Measurements from ENCODE around the gene NFE2L1.

NFE2L1 gene

GRCh38 chr17:48052956-48053757 is 5.0 kb downstream of the NFE2L1 start:
- TF ChIP-seq GATA3 (IDR thresholded peaks at IDR 0.05; ENCODE audit: low read depth, low read length) (no peak), GATA2 (IDR thresholded peaks at IDR 0.05; ENCODE audit: low read depth, low read length) (no peak)

- TF ChIP-seq GATA2 (IDR thresholded peaks at IDR 0.05; ENCODE audit: low read depth, low read length) (no peak), GATA3 (IDR thresholded peaks at IDR 0.05; ENCODE audit: low read depth, low read length) (no peak)
Observed at GRCh38 chr17:48053758-48054237, 5.6 kb downstream of the NFE2L1 start.

- TF ChIP-seq GATA3 (IDR thresholded peaks at IDR 0.05; ENCODE audit: low read depth, low read length): no peak
- no peak for TF ChIP-seq GATA2 (IDR thresholded peaks at IDR 0.05; ENCODE audit: low read depth, low read length)
Observed at GRCh38 chr17:48054238-48055185, 6.4 kb downstream of the NFE2L1 start.

GRCh38 chr17:48055531-48056245 is 7.5 kb downstream of the NFE2L1 start:
- no peak for TF ChIP-seq GATA2 (IDR thresholded peaks at IDR 0.05; ENCODE audit: low read depth, low read length)
- no peak for TF ChIP-seq GATA3 (IDR thresholded peaks at IDR 0.05; ENCODE audit: low read depth, low read length)

- TF ChIP-seq GATA2 (IDR thresholded peaks at IDR 0.05; ENCODE audit: low read depth, low read length): no peak
- no peak for TF ChIP-seq GATA3 (IDR thresholded peaks at IDR 0.05; ENCODE audit: low read depth, low read length)
Observed at GRCh38 chr17:48056246-48056745, 8.1 kb downstream of the NFE2L1 start.

- TF ChIP-seq GATA2 (IDR thresholded peaks at IDR 0.05; ENCODE audit: low read depth, low read length) (no peak), GATA3 (IDR thresholded peaks at IDR 0.05; ENCODE audit: low read depth, low read length) (no peak)
Observed at GRCh38 chr17:48056879-48057278, 8.7 kb downstream of the NFE2L1 start.

GRCh38 chr17:48057626-48058025 is 9.5 kb downstream of the NFE2L1 start:
- no peak for TF ChIP-seq GATA2 (IDR thresholded peaks at IDR 0.05; ENCODE audit: low read depth, low read length)
- TF ChIP-seq GATA3 (IDR thresholded peaks at IDR 0.05; ENCODE audit: low read depth, low read length): no peak

- no peak for TF ChIP-seq GATA3 (IDR thresholded peaks at IDR 0.05; ENCODE audit: low read depth, low read length)
- TF ChIP-seq GATA2 (IDR thresholded peaks at IDR 0.05; ENCODE audit: low read depth, low read length): no peak
Observed at GRCh38 chr17:48058393-48059124, 10.4 kb downstream of the NFE2L1 start.

- no peak for TF ChIP-seq GATA2 (IDR thresholded peaks at IDR 0.05; ENCODE audit: low read depth, low read length)
- TF ChIP-seq GATA3 (IDR thresholded peaks at IDR 0.05; ENCODE audit: low read depth, low read length): no peak
Observed at GRCh38 chr17:48059125-48059668, 11.0 kb downstream of the NFE2L1 start.

GRCh38 chr17:48060249-48060648 is 12.1 kb downstream of the NFE2L1 start:
- TF ChIP-seq GATA3 (IDR thresholded peaks at IDR 0.05; ENCODE audit: low read depth, low read length) (no peak), GATA2 (IDR thresholded peaks at IDR 0.05; ENCODE audit: low read depth, low read length) (no peak)

GRCh38 chr17:48062273-48062672 is 14.1 kb downstream of the NFE2L1 start:
- TF ChIP-seq GATA2 (IDR thresholded peaks at IDR 0.05; ENCODE audit: low read depth, low read length): no peak
- no peak for TF ChIP-seq GATA3 (IDR thresholded peaks at IDR 0.05; ENCODE audit: low read depth, low read length)

GRCh38 chr17:48064638-48065037 is 16.5 kb downstream of the NFE2L1 start:
- TF ChIP-seq GATA2 (IDR thresholded peaks at IDR 0.05; ENCODE audit: low read depth, low read length) (no peak), GATA3 (IDR thresholded peaks at IDR 0.05; ENCODE audit: low read depth, low read length) (no peak)

- no peak for TF ChIP-seq GATA3 (IDR thresholded peaks at IDR 0.05; ENCODE audit: low read depth, low read length)
- TF ChIP-seq GATA2 (IDR thresholded peaks at IDR 0.05; ENCODE audit: low read depth, low read length): no peak
Observed at GRCh38 chr17:48066192-48066591, 18.0 kb downstream of the NFE2L1 start.
